Occipital lobe (tissue), 2 donors: ENCODE results near the gene ING5. TPM values are rescaled to one million over a fixed set of nuclear protein-coding genes. Genes with fewer than 3 reads are reported as not detected.
"Not testable (repeated sequence)": the region's sequence is repeated elsewhere in the genome, so short reads cannot be mapped to it uniquely, and the experiment has no call there.

Experiments used
- DNase-seq: peaks from one replicate; lab custom pipeline; 2025; lab: John Stamatoyannopoulos, UW
- total RNA-seq: library from RNA; depleted of rRNA; stranded (reverse); fragments of >200 nt; gene quantifications from one replicate; pipeline ENCODE4 v1.2.3, GENCODE V29; 2014

Gene ING5
- 23.4 TPM for total RNA-seq

GRCh38 chr2:241701399-241702154, at the start of gene ING5:
ING5 (plus strand) TSS chr2:241702039; CDS start chr2:241702066, 27 bp downstream.
- peak; percentile 89 for DNase-seq

- no peak for DNase-seq
Observed at GRCh38 chr2:241652142-241652541, 49.7 kb upstream of the ING5 start.

- no peak for DNase-seq
Observed at GRCh38 chr2:241652722-241653121, 49.1 kb upstream of the ING5 start.

- no peak for DNase-seq
Observed at GRCh38 chr2:241653210-241653750, 48.6 kb upstream of the ING5 start.

GRCh38 chr2:241654551-241654950, 47.3 kb upstream of the ING5 start:
- DNase-seq = no peak

GRCh38 chr2:241655516-241656189, 46.2 kb upstream of the ING5 start:
- no peak for DNase-seq

GRCh38 chr2:241656190-241656741, 45.6 kb upstream of the ING5 start:
- DNase-seq = no peak

- DNase-seq = no peak
Observed at GRCh38 chr2:241657786-241658254, 44.0 kb upstream of the ING5 start.

- DNase-seq = no peak
Observed at GRCh38 chr2:241658296-241658695, 43.5 kb upstream of the ING5 start.

- peak; percentile 47 for DNase-seq
Observed at GRCh38 chr2:241659150-241659739, 42.6 kb upstream of the ING5 start.

- DNase-seq = no peak
Observed at GRCh38 chr2:241660593-241661213, 41.1 kb upstream of the ING5 start.

GRCh38 chr2:241662731-241663130, 39.1 kb upstream of the ING5 start:
- DNase-seq = not testable (repeated sequence)

GRCh38 chr2:241665731-241666440, 36.0 kb upstream of the ING5 start:
- peak; percentile 67 for DNase-seq

- DNase-seq = no peak
Observed at GRCh38 chr2:241666627-241667400, 35.0 kb upstream of the ING5 start.

- no peak for DNase-seq
Observed at GRCh38 chr2:241668354-241668753, 33.5 kb upstream of the ING5 start.

GRCh38 chr2:241668839-241669238, 33.0 kb upstream of the ING5 start:
- no peak for DNase-seq

GRCh38 chr2:241670333-241671110, 31.3 kb upstream of the ING5 start:
- DNase-seq = no peak

- DNase-seq = no peak
Observed at GRCh38 chr2:241671457-241672240, 30.2 kb upstream of the ING5 start.
